Liver (tissue), 9 donors: ENCODE data around the gene AOAH. TPM values are rescaled to one million over a fixed set of nuclear protein-coding genes. Genes with fewer than 3 reads are reported as not detected.

Experiments used
- DNase-seq: peaks from one replicate; pipeline ENCODE4 v3.0.0-alpha.2; 2017; ENCODE audit warnings: low spot score
- H3K27ac ChIP-seq, 2 donors: one replicate each; pipeline ENCODE4 v1.7.0; 2013; ENCODE audit warnings: inconsistent platforms in 2 of 2, low read length in 2 of 2, control low read depth in 1 of 2, low read depth in 1 of 2, mild to moderate bottlenecking in 1 of 2
- H3K27me3 ChIP-seq, 4 donors: one replicate each; pipeline versions ENCODE4 v1.6.1 to v1.7.0; 2013; ENCODE audit warnings: low read length in 3 of 4, inconsistent platforms in 1 of 4, mild to moderate bottlenecking in 1 of 4, moderate library complexity in 1 of 4; ENCODE audit not compliant: control insufficient read depth in 4 of 4, insufficient read depth in 4 of 4
- H3K36me3 ChIP-seq, 4 donors: one replicate each; pipeline versions ENCODE4 v1.6.1 to v1.7.0; 2013; ENCODE audit warnings: low read length in 3 of 4, mild to moderate bottlenecking in 3 of 4, low read depth in 1 of 4, moderate library complexity in 1 of 4; ENCODE audit not compliant: control insufficient read depth in 4 of 4, insufficient read depth in 3 of 4
- H3K4me1 ChIP-seq, 4 donors: one replicate each; pipeline versions ENCODE4 v1.6.1 to v1.7.0; 2013; ENCODE audit warnings: low read length in 3 of 4, mild to moderate bottlenecking in 3 of 4, moderate library complexity in 1 of 4; ENCODE audit not compliant: control insufficient read depth in 4 of 4, insufficient read depth in 4 of 4
- H3K4me3 ChIP-seq, 3 donors: one replicate each; pipeline versions ENCODE4 v1.6.1 to v1.7.0; 2013; ENCODE audit warnings: low read length in 3 of 3, control low read depth in 1 of 3, low read depth in 1 of 3, mild to moderate bottlenecking in 1 of 3
- H3K9ac ChIP-seq, 2 donors: one replicate each; pipeline ENCODE4 v1.7.0; 2013; ENCODE audit warnings: low read length in 2 of 2, mild to moderate bottlenecking in 2 of 2, moderate library complexity in 2 of 2, control low read depth in 1 of 2, low read depth in 1 of 2
- H3K9me3 ChIP-seq, 4 donors: one replicate each; pipeline versions ENCODE4 v1.6.1 to v1.7.0; 2013; ENCODE audit warnings: low read length in 3 of 4; ENCODE audit not compliant: control insufficient read depth in 4 of 4
- EGR1 ChIP-seq, 2 donors: IDR thresholded peaks; 2 replicates each; pipeline ENCODE4 v1.6.1; 2016 to 2018; ENCODE audit warnings: antibody characterized with exemption in 2 of 2, low read depth in 2 of 2
- FOXA1 ChIP-seq: IDR thresholded peaks from 2 replicates; pipeline ENCODE4 v1.6.1; 2016; ENCODE audit warnings: antibody characterized with exemption
- FOXA2 ChIP-seq: IDR thresholded peaks from 2 replicates; pipeline ENCODE4 v1.6.1; 2016; ENCODE audit warnings: antibody characterized with exemption
- GABPA ChIP-seq, 2 donors: IDR thresholded peaks in 1 of 2; conservative IDR thresholded peaks in 1 of 2; 2 replicates each; pipeline ENCODE4 v1.6.1; 2016; ENCODE audit warnings: antibody characterized with exemption in 2 of 2, mild to moderate bottlenecking in 1 of 2, moderate library complexity in 1 of 2
- HNF4A ChIP-seq, 2 donors: conservative IDR thresholded peaks; 2 replicates each; pipeline ENCODE4 v1.6.1; 2016; ENCODE audit warnings: antibody characterized with exemption in 2 of 2, mild to moderate bottlenecking in 2 of 2
- HNF4G ChIP-seq: IDR thresholded peaks from 2 replicates; pipeline ENCODE4 v1.6.1; 2016; ENCODE audit warnings: antibody characterized with exemption
- JUND ChIP-seq, 2 donors: IDR thresholded peaks; 2 replicates each; pipeline ENCODE4 v1.6.1; 2016; ENCODE audit warnings: antibody characterized with exemption in 2 of 2
- NR2F2 ChIP-seq: IDR thresholded peaks from 2 replicates; pipeline ENCODE4 v1.6.1; 2016; ENCODE audit warnings: antibody characterized with exemption
- RAD21 ChIP-seq, 2 donors: IDR thresholded peaks; 2 replicates each; pipeline ENCODE4 v1.6.1; 2016; ENCODE audit warnings: antibody characterized with exemption in 2 of 2, mild to moderate bottlenecking in 2 of 2
- RXRA ChIP-seq, 2 donors: IDR thresholded peaks; 2 replicates each; pipeline ENCODE4 v1.6.1; 2017 to 2018; ENCODE audit warnings: antibody characterized with exemption in 2 of 2, mild to moderate bottlenecking in 1 of 2
- SP1 ChIP-seq: IDR thresholded peaks from 2 replicates; pipeline ENCODE4 v1.6.1; 2018; ENCODE audit warnings: antibody characterized with exemption, mild to moderate bottlenecking
- TAF1 ChIP-seq: conservative IDR thresholded peaks from 2 replicates; pipeline ENCODE4 v1.6.1; 2016; ENCODE audit warnings: antibody characterized with exemption, mild to moderate bottlenecking
- YY1 ChIP-seq: IDR thresholded peaks from 2 replicates; pipeline ENCODE4 v1.6.1; 2016; ENCODE audit warnings: antibody characterized with exemption, mild to moderate bottlenecking
- WGBS: extraction: QIAGEN DNeasy Blood & Tissue Kit; methylation state at CpG from one replicate; pipeline ENCODE4 v1.1.7; 2013; 5-methylcytosine and 5-hydroxymethylcytosine counted together
- polyA plus RNA-seq, 2 donors: library from polyadenylated mRNA; stranded (reverse) in 1 of 2; unstranded in 1 of 2; fragments of 200-250 nt in 1 of 2; fragments of >200 nt in 1 of 2; fragmentation: Nextera tagmentation in 1 of 2; extraction: Ambion mirVana in 1 of 2; gene quantifications; one replicate each; pipeline versions ENCODE4 v1.2.1 to v1.2.3, GENCODE V29; 2013 to 2015
- total RNA-seq, 2 donors: library from RNA; depleted of rRNA; stranded (reverse); fragments of >200 nt; gene quantifications; one replicate each; pipeline ENCODE4 v1.2.3, GENCODE V29; 2014
- TF ChIP-seq, protein P1 (sequence below): IDR thresholded peaks from 2 replicates; pipeline ENCODE4 v1.6.1; 2016; ENCODE audit warnings: antibody characterized with exemption
- TF ChIP-seq, protein P2 (sequence below): IDR thresholded peaks from 2 replicates; pipeline ENCODE4 v1.6.1; 2016; ENCODE audit warnings: antibody characterized with exemption
- TF ChIP-seq, protein P3 (sequence below): IDR thresholded peaks from 2 replicates; pipeline ENCODE4 v1.6.1; 2016; ENCODE audit warnings: antibody characterized with exemption
- TF ChIP-seq, protein P4 (sequence below): IDR thresholded peaks from 2 replicates; pipeline ENCODE4 v1.6.1; 2016; ENCODE audit warnings: antibody characterized with exemption, mild to moderate bottlenecking
- TF ChIP-seq, protein P5 (sequence below): fragments of 150-350 bp; IDR thresholded peaks from 2 replicates; pipeline ENCODE4 v1.5.1; 2017; ENCODE audit warnings: improper control_type of control experiment, low read depth, low read length; ENCODE audit not compliant: missing input control
- donor health status: healthy.
- donor health status: healthy.
- donor health status: healthy.
- donor health status: healthy.
- donor health status: healthy.

Gene AOAH
- total and polyA plus RNA-seq, 4 donors = 2.4 to 26.7 (median 5.8) TPM

DNA sequence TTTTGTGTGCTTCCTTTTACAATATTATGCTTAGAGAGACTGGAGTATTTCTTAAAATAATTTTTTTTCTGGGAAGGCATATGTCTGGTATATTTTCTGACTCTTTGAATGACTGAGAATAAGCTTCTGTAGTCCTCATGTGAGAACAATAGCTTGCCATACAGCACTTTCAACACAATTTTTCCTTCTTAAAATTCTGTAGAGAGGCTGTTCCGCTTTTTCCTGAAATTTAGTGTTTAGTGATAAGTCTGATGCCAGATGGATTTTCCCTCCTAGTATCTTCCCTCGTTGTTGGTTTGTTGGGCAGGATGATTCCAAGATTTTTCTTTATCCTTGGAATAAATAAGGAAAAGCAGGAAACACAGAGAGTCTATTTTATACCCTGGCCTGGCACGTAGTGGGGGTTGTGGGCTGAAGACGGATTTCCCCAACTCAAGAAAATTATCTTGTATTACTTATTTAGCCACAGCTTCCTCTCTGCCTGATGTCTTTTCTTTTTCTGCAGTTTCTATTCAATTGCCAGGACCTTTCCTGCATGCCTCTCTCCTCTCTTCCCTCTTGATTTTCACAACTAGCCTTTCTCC is 111.2 kb downstream of the AOAH start:
- no peak for DNase-seq
- H3K27ac ChIP-seq = no peak overlapping the region
- no peaks in the 10 kb centered on the region for H3K27me3 ChIP-seq
- H3K4me3 ChIP-seq = no peak overlapping the region
- no peaks in the 10 kb centered on the region for H3K9me3 ChIP-seq
- no peak overlapping the region for H3K9ac ChIP-seq
- WGBS = 65% methylated on average over 4 of the region's 4 CpGs
- H3K4me1 ChIP-seq = no peaks in the 10 kb centered on the region
- H3K36me3 ChIP-seq = peaks cover 0 to 2% (median 0%) of the 10 kb centered on the region in 4 donors
- no peak for TF ChIP-seq TAF1
- no peak for TF ChIP-seq RXRA (IDR thresholded peaks at IDR 0.05)
- no peak for TF ChIP-seq RAD21 (IDR thresholded peaks at IDR 0.05)
- TF ChIP-seq, protein P1, sequence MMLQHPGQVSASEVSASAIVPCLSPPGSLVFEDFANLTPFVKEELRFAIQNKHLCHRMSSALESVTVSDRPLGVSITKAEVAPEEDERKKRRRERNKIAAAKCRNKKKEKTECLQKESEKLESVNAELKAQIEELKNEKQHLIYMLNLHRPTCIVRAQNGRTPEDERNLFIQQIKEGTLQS = no peak

DNA sequence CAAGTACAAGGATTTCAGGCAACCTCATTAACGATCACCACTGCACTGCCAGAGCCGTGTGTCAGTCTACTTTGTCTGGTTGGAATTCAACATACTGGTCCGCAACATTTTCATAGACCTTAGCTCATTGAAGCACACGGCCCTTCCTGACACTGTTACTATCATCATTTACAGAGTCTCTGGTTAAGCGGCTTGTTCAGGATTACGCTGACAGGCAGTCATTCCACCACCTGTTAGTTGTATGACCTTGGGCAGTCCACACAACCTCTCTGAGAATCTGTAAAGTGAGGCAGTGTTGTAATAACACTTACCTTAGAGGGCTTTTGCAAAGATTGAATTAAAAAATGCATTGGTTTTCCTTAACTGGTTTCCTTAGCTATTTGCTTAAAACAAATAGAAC is 112.6 kb downstream of the AOAH start:
- no peaks in the 10 kb centered on the region for H3K27me3 ChIP-seq
- TF ChIP-seq EGR1 (IDR thresholded peaks at IDR 0.05; ENCODE audit: low read depth in 2 of 2) (no peak), HNF4G (no peak), HNF4A (conservative IDR thresholded peaks at IDR 0.05) (no peak), FOXA2 (no peak), GABPA (IDR thresholded peaks at IDR 0.05 in 1 of 2, conservative IDR thresholded peaks at IDR 0.05 in 1 of 2) (no peak), NR2F2 (no peak), FOXA1 (no peak), JUND (IDR thresholded peaks at IDR 0.05) (no peak), SP1 (no peak), TAF1 (no peak), RAD21 (IDR thresholded peaks at IDR 0.05) (no peak), YY1 (no peak), RXRA (IDR thresholded peaks at IDR 0.05) (no peak)
- TF ChIP-seq, protein P1 = no peak
- TF ChIP-seq, protein P2, sequence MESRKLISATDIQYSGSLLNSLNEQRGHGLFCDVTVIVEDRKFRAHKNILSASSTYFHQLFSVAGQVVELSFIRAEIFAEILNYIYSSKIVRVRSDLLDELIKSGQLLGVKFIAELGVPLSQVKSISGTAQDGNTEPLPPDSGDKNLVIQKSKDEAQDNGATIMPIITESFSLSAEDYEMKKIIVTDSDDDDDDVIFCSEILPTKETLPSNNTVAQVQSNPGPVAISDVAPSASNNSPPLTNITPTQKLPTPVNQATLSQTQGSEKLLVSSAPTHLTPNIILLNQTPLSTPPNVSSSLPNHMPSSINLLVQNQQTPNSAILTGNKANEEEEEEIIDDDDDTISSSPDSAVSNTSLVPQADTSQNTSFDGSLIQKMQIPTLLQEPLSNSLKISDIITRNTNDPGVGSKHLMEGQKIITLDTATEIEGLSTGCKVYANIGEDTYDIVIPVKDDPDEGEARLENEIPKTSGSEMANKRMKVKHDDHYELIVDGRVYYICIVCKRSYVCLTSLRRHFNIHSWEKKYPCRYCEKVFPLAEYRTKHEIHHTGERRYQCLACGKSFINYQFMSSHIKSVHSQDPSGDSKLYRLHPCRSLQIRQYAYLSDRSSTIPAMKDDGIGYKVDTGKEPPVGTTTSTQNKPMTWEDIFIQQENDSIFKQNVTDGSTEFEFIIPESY = no peak
- TF ChIP-seq, protein P3, sequence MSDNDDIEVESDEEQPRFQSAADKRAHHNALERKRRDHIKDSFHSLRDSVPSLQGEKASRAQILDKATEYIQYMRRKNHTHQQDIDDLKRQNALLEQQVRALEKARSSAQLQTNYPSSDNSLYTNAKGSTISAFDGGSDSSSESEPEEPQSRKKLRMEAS = no peak
- TF ChIP-seq, protein P4, sequence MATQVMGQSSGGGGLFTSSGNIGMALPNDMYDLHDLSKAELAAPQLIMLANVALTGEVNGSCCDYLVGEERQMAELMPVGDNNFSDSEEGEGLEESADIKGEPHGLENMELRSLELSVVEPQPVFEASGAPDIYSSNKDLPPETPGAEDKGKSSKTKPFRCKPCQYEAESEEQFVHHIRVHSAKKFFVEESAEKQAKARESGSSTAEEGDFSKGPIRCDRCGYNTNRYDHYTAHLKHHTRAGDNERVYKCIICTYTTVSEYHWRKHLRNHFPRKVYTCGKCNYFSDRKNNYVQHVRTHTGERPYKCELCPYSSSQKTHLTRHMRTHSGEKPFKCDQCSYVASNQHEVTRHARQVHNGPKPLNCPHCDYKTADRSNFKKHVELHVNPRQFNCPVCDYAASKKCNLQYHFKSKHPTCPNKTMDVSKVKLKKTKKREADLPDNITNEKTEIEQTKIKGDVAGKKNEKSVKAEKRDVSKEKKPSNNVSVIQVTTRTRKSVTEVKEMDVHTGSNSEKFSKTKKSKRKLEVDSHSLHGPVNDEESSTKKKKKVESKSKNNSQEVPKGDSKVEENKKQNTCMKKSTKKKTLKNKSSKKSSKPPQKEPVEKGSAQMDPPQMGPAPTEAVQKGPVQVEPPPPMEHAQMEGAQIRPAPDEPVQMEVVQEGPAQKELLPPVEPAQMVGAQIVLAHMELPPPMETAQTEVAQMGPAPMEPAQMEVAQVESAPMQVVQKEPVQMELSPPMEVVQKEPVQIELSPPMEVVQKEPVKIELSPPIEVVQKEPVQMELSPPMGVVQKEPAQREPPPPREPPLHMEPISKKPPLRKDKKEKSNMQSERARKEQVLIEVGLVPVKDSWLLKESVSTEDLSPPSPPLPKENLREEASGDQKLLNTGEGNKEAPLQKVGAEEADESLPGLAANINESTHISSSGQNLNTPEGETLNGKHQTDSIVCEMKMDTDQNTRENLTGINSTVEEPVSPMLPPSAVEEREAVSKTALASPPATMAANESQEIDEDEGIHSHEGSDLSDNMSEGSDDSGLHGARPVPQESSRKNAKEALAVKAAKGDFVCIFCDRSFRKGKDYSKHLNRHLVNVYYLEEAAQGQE = no peak
- TF ChIP-seq, protein P5, sequence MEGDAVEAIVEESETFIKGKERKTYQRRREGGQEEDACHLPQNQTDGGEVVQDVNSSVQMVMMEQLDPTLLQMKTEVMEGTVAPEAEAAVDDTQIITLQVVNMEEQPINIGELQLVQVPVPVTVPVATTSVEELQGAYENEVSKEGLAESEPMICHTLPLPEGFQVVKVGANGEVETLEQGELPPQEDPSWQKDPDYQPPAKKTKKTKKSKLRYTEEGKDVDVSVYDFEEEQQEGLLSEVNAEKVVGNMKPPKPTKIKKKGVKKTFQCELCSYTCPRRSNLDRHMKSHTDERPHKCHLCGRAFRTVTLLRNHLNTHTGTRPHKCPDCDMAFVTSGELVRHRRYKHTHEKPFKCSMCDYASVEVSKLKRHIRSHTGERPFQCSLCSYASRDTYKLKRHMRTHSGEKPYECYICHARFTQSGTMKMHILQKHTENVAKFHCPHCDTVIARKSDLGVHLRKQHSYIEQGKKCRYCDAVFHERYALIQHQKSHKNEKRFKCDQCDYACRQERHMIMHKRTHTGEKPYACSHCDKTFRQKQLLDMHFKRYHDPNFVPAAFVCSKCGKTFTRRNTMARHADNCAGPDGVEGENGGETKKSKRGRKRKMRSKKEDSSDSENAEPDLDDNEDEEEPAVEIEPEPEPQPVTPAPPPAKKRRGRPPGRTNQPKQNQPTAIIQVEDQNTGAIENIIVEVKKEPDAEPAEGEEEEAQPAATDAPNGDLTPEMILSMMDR = no peak
- no peak overlapping the region for H3K4me3 ChIP-seq
- H3K27ac ChIP-seq = no peak overlapping the region
- 92% methylated on average over 6 of the region's 6 CpGs for WGBS
- H3K9me3 ChIP-seq = no peaks in the 10 kb centered on the region
- no peak for DNase-seq
- H3K9ac ChIP-seq = no peak overlapping the region
- no peaks in the 10 kb centered on the region for H3K4me1 ChIP-seq
- H3K36me3 ChIP-seq = peaks cover 0 to 2% (median 0%) of the 10 kb centered on the region in 4 donors
